ENCODE results near the gene GALNT4.

DNA sequence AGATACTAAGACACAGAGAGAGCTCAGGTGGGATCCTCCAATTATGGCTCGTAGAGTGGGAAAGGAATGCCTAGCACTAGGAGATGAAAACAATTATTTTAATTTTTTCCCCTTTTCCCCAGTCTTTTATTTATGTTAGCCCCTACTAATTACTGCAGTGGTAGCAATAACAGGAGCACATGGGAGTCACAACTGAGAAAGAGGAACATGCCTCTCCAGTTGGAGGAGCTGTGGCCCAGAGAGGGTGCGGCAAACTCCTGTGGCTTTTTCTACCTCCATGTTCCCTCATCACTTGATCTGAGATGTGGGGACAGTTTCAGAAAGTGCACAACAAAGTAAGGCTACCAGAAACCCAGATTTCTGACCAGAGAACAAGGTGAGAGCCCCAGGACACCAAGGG is 27.2 kb upstream of the GALNT4 start:
- TF ChIP-seq PPARD (CRISPR knock-in tag; IDR thresholded peaks at IDR 0.05), result no peak
- TF ChIP-seq, protein P1, sequence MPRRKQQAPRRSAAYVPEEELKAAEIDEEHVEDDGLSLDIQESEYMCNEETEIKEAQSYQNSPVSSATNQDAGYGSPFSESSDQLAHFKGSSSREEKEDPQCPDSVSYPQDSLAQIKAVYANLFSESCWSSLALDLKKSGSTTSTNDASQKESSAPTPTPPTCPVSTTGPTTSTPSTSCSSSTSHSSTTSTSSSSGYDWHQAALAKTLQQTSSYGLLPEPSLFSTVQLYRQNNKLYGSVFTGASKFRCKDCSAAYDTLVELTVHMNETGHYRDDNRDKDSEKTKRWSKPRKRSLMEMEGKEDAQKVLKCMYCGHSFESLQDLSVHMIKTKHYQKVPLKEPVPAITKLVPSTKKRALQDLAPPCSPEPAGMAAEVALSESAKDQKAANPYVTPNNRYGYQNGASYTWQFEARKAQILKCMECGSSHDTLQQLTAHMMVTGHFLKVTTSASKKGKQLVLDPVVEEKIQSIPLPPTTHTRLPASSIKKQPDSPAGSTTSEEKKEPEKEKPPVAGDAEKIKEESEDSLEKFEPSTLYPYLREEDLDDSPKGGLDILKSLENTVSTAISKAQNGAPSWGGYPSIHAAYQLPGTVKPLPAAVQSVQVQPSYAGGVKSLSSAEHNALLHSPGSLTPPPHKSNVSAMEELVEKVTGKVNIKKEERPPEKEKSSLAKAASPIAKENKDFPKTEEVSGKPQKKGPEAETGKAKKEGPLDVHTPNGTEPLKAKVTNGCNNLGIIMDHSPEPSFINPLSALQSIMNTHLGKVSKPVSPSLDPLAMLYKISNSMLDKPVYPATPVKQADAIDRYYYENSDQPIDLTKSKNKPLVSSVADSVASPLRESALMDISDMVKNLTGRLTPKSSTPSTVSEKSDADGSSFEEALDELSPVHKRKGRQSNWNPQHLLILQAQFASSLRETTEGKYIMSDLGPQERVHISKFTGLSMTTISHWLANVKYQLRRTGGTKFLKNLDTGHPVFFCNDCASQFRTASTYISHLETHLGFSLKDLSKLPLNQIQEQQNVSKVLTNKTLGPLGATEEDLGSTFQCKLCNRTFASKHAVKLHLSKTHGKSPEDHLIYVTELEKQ (CRISPR knock-in tag; IDR thresholded peaks at IDR 0.05), result no peak
- no peak for TF ChIP-seq RUNX1 (IDR thresholded peaks at IDR 0.05; ENCODE audit: low read depth)
- TF ChIP-seq TEAD1 (CRISPR knock-in tag; IDR thresholded peaks at IDR 0.05), result no peak
